Iris pigment epithelial cell (primary cell): Measurements from ENCODE around the gene SHISA4.
A peak's percentile ranks its signal among the peaks of the same experiment; 100 is the strongest.
"Not testable (repeated sequence)": the region's sequence is repeated elsewhere in the genome, so short reads cannot be mapped to it uniquely, and the experiment has no call there.

ENCODE experiments used
- DNase-seq: peaks from one replicate; pipeline ENCODE4 v3.0.0-alpha.2; 2011; ENCODE audit warnings: low read depth

SHISA4 gene

GRCh38 chr1:201888282-201889089 lies at the start of gene SHISA4:
Gene SHISA4 (plus strand): TSS chr1:201888898. CDS start chr1:201888995, 97 bp downstream.
- DNase-seq: peak; percentile 37

- not testable (repeated sequence) for DNase-seq
These were observed 49.6 kb upstream of the SHISA4 start for GRCh38 chr1:201839089-201839488.

GRCh38 chr1:201840055-201840454 lies 48.6 kb upstream of the SHISA4 start:
- no peak for DNase-seq

GRCh38 chr1:201840490-201840889 lies 48.2 kb upstream of the SHISA4 start:
- DNase-seq: no peak

- DNase-seq: no peak
These were observed 47.3 kb upstream of the SHISA4 start for GRCh38 chr1:201841265-201841912.

- peak; percentile 41 for DNase-seq
These were observed 46.1 kb upstream of the SHISA4 start for GRCh38 chr1:201842472-201843027.

GRCh38 chr1:201845331-201846083 lies 43.2 kb upstream of the SHISA4 start:
- DNase-seq: peak; percentile 41

- no peak for DNase-seq
These were observed 41.5 kb upstream of the SHISA4 start for GRCh38 chr1:201847150-201847549.

GRCh38 chr1:201848230-201848629 lies 40.5 kb upstream of the SHISA4 start:
- DNase-seq: no peak

- no peak for DNase-seq
These were observed 39.2 kb upstream of the SHISA4 start for GRCh38 chr1:201849372-201850052.

- peak; percentile 78 for DNase-seq
These were observed 38.7 kb upstream of the SHISA4 start for GRCh38 chr1:201850053-201850397.

- DNase-seq: no peak
These were observed 36.7 kb upstream of the SHISA4 start for GRCh38 chr1:201851949-201852348.

GRCh38 chr1:201856722-201857121 lies 32.0 kb upstream of the SHISA4 start:
- DNase-seq: not testable (repeated sequence)

- no peak for DNase-seq
These were observed 29.3 kb upstream of the SHISA4 start for GRCh38 chr1:201859424-201859823.

- DNase-seq: no peak
These were observed 27.2 kb upstream of the SHISA4 start for GRCh38 chr1:201861448-201861847.

- DNase-seq: peak; percentile 68
These were observed 18.3 kb upstream of the SHISA4 start for GRCh38 chr1:201870397-201870796.

- DNase-seq: no peak
These were observed 14.0 kb upstream of the SHISA4 start for GRCh38 chr1:201874672-201875071.

GRCh38 chr1:201876148-201876818 lies 12.4 kb upstream of the SHISA4 start:
- DNase-seq: no peak

- peak; percentile 60 for DNase-seq
These were observed 10.8 kb upstream of the SHISA4 start for GRCh38 chr1:201877877-201878401.

GRCh38 chr1:201880928-201881571 lies 7.6 kb upstream of the SHISA4 start:
- no peak for DNase-seq

- DNase-seq: no peak
These were observed 7.1 kb upstream of the SHISA4 start for GRCh38 chr1:201881617-201882016.
